Urinary bladder (tissue), 4 donors: ENCODE results near the gene LY6G6C. TPM values are rescaled to one million over a fixed set of nuclear protein-coding genes. Genes with fewer than 3 reads are reported as not detected.

Experiments
- DNase-seq: peaks from one replicate; pipeline ENCODE4 v3.0.0-alpha.2; 2015; ENCODE audit errors: extremely low spot score
- H3K27ac ChIP-seq: one replicate; pipeline ENCODE4 v1.5.1; 2013; ENCODE audit warnings: low read depth, mild to moderate bottlenecking, moderate library complexity
- H3K36me3 ChIP-seq: one replicate; pipeline ENCODE4 v1.6.1; 2013; ENCODE audit warnings: mild to moderate bottlenecking, moderate library complexity; ENCODE audit not compliant: insufficient read depth
- H3K4me1 ChIP-seq: one replicate; pipeline ENCODE4 v1.6.1; 2013; ENCODE audit warnings: mild to moderate bottlenecking, moderate library complexity; ENCODE audit not compliant: insufficient read depth
- H3K4me3 ChIP-seq: one replicate; pipeline ENCODE4 v1.5.1; 2013; ENCODE audit warnings: low read depth, low read length
- WGBS: extraction: QIAGEN DNeasy Blood & Tissue Kit; methylation state at CpG from one replicate; pipeline ENCODE4 v1.1.7; 2013; 5-methylcytosine and 5-hydroxymethylcytosine counted together
- polyA plus RNA-seq: library from polyadenylated mRNA; stranded (reverse); fragments of 200-250 nt; gene quantifications from one replicate; pipeline ENCODE4 v1.2.3, GENCODE V29; 2013
- total RNA-seq: library from RNA; depleted of rRNA; stranded (reverse); fragments of >200 nt; gene quantifications from one replicate; pipeline ENCODE4 v1.2.3, GENCODE V29; 2014
- donor health status: healthy with polysubstance abuse.
- donor health status: healthy.

Gene LY6G6C, protein sequence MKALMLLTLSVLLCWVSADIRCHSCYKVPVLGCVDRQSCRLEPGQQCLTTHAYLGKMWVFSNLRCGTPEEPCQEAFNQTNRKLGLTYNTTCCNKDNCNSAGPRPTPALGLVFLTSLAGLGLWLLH
- total RNA-seq (not detected), polyA plus RNA-seq (not detected)

DNA sequence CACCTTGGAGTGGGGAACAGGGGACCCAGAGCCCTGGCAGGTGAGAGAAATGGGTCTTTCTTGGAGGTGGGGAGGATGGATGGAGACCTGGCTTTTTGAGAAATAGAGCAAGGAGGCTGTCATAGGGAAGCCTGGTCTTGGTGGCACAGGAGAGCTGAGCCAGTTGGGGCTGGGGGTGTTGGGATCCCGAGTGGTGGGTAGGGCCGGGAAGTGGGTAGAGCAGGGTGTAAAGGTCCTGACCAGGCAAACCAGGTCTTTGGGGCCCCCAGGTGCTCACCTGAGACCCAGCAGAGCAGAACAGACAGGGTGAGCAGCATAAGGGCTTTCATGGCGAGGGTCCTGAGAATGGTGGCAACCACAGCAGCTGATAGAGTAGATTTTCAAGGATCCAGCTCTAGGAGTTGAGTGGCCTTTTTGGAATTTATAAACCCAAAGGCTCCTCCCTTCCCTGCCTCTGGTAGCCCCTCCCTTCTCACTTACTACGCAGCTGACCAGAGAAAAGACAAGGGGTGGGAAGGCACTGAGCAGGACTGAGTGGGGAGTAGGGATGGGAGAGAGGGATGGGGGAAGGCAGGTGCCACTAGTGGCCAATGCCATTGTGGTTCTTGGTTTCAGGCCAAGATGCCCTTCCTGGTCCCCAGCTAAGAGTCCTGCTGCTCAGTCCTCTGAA is at the start of gene LY6G6C:
TSS of gene LY6G6C (minus strand) at position 396 of the 670 bp plus-strand sequence. CDS start at position 329, 67 bp downstream.
- 82% methylated on average over 4 of the region's 4 CpGs for WGBS
- no peak within 1 kb of the TSS for H3K4me3 ChIP-seq
- no peak within 1 kb of the TSS for H3K27ac ChIP-seq
- no peaks in the 10 kb centered on the region for H3K4me1 ChIP-seq
- no peak for DNase-seq
- H3K36me3 ChIP-seq, result no peaks in the 10 kb centered on the region

DNA sequence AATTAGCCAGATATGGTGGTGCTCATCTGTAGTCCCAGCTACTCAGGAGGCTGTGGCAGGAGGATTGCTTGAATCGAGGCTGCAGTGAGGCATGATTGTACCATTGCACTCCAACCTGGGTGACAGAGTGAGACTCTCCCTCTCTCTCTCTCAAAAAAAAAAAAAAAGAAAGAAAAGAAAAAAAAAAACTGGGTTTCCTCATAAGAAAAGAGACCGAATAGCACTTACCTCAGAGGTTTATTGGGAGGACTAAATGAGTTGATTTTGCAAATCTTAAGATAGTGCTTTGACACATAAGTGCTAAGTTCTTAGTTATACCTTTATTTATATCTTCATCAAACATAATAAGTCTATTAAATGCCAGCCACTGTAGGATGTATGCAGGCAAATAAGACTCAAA is 49.3 kb upstream of the LY6G6C start:
- DNase-seq, result no peak
- H3K4me1 ChIP-seq, result no peaks in the 10 kb centered on the region
- H3K4me3 ChIP-seq, result no peak overlapping the region
- no peak overlapping the region for H3K27ac ChIP-seq
- WGBS, result 88% methylated on average over 2 of the region's 2 CpGs
- H3K36me3 ChIP-seq, result no peaks in the 10 kb centered on the region

GRCh38 chr6:31769684-31770371 is 48.3 kb upstream of the LY6G6C start:
- no peak for DNase-seq
- 57% methylated on average over 12 of the region's 12 CpGs for WGBS
- Histone ChIP-seq H3K4me1 (no peaks in the 10 kb centered on the region), H3K36me3 (no peaks in the 10 kb centered on the region), H3K4me3 (no peak overlapping the region), H3K27ac (no peak overlapping the region)

GRCh38 chr6:31768363-31769257 is 47.1 kb upstream of the LY6G6C start:
- WGBS, result 91% methylated on average over 18 of the region's 18 CpGs
- Histone ChIP-seq H3K27ac (no peak overlapping the region), H3K4me1 (no peaks in the 10 kb centered on the region), H3K4me3 (no peak overlapping the region), H3K36me3 (no peaks in the 10 kb centered on the region)
- no peak for DNase-seq

DNA sequence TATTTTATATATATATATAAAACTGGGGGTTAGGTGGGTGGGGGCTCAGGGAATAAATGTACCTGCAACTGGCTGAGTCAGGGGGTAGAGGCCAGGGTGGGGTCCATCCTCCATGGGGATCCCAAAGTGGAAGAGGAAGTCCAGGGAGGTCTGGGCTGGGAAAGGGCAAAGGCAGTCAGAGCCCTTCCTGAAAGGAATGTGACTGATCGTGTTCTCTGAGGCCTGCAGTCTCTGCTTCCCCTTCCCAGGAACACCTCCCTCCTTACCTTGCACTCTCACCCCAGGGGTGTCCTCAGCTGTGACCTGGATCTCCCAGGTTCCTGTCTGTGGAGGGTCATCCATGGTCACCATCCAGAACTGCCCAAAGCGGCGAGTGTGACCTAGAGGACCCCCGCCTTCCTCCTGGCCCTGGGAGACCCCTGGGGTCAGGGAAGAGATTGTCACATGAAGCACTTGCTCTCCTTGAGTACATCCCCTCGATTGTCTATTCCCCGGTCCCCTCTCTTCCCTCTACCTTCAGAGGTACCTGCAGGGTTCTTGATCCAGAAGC is 45.6 kb upstream of the LY6G6C start:
- no peak for DNase-seq
- WGBS, result 77% methylated on average over 6 of the region's 6 CpGs
- Histone ChIP-seq H3K4me3 (no peak overlapping the region), H3K36me3 (no peaks in the 10 kb centered on the region), H3K27ac (no peak overlapping the region), H3K4me1 (no peaks in the 10 kb centered on the region)

- DNase-seq, result no peak
- 32% methylated on average over 42 of the region's 42 CpGs for WGBS
- no peaks in the 10 kb centered on the region for H3K36me3 ChIP-seq
- H3K4me1 ChIP-seq, result no peaks in the 10 kb centered on the region
- H3K27ac ChIP-seq, result no peak overlapping the region
- H3K4me3 ChIP-seq, result peak overlapping the region; percentile 2
These were observed 44.6 kb upstream of the LY6G6C start for GRCh38 chr6:31765910-31766794.

GRCh38 chr6:31765559-31765909 is 44.0 kb upstream of the LY6G6C start:
- Histone ChIP-seq H3K36me3 (no peaks in the 10 kb centered on the region), H3K27ac (no peak overlapping the region), H3K4me3 (no peak overlapping the region), H3K4me1 (no peaks in the 10 kb centered on the region)
- 88% methylated on average over 9 of the region's 9 CpGs for WGBS
- no peak for DNase-seq

GRCh38 chr6:31764198-31764597 is 42.7 kb upstream of the LY6G6C start:
- no peaks in the 10 kb centered on the region for H3K36me3 ChIP-seq
- WGBS, result 66% methylated on average over 4 of the region's 4 CpGs

DNA sequence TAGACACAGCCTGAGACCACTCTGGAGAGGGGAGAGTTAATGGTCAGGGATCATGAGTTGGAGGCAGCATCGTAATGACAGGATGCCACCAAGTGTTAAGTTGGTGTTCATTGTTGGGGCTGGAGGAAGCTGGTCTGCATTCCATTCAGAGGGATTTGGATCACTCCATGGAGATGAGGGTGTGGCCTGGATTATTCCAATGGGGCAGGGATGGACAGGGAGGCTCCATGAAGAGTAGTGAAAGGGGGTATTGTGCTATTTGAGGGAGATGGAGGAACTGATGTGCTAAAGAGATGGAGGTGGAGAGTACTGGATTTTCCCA is 42.0 kb upstream of the LY6G6C start:
- WGBS, result 14% methylated on average over 1 of the region's 1 CpG
- no peak for DNase-seq

More at GRCh38 chr6:31764198-31764597, 42.7 kb upstream of the LY6G6C start:
- no peak for DNase-seq
- H3K4me3 ChIP-seq, result no peak overlapping the region
- no peak overlapping the region for H3K27ac ChIP-seq
- H3K4me1 ChIP-seq, result no peaks in the 10 kb centered on the region

DNA sequence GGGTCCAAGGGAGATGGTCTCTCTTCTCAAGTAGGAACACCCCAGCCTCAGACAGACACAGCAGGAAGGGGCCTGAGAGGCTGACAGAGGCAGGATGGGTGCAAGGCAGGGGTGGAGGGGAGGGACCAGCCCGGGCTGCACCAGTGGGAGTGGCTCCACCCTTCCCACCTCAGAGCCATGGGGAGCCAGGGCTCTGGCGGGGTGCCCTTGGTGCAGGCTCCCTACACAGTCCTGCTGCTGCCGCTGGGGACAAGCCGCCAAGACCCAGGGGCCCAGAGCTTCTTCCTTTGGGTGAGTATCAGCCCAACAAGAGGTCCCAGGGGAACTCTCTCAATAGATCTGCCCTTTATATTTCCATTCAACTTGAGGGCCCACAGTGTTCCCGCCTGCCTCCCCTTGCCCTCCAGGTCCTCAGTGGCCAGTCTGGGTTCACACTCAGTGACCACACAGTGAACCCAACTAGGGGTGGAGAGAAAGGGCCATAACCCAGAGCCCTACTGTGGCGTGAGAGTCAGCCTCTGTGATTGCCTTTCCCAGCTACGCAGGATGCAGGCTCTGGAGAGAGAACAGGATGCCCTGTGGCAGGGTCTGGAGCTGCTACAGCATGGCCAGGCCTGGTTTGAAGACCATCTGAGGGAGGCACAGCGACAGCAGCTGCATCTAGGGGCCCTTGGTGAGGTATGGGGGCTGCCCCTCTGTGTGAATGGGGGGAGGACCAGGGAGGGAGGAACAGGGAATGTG is 41.5 kb upstream of the LY6G6C start:
- Histone ChIP-seq H3K4me3 (no peak overlapping the region), H3K27ac (no peak overlapping the region), H3K36me3 (no peaks in the 10 kb centered on the region), H3K4me1 (no peaks in the 10 kb centered on the region)
- no peak for DNase-seq
- 67% methylated on average over 8 of the region's 8 CpGs for WGBS

More for the DNA sequence above, 42.0 kb upstream of the LY6G6C start:
- Histone ChIP-seq H3K27ac (no peak overlapping the region), H3K36me3 (no peaks in the 10 kb centered on the region), H3K4me3 (no peak overlapping the region), H3K4me1 (no peaks in the 10 kb centered on the region)

- H3K27ac ChIP-seq, result no peak within 1 kb of the TSS
- no peaks in the 10 kb centered on the region for H3K36me3 ChIP-seq
- no peak for DNase-seq
- H3K4me1 ChIP-seq, result no peaks in the 10 kb centered on the region
- 70% methylated on average over 4 of the region's 4 CpGs for WGBS
- H3K4me3 ChIP-seq, result no peak within 1 kb of the TSS
These were observed 40.8 kb upstream of the LY6G6C start, which contains the start of gene SAPCD1 for GRCh38 chr6:31762356-31762755. TSS of gene SAPCD1 (plus strand) at chr6:31762656. CDS start at chr6:31763055, 399 bp downstream.

DNA sequence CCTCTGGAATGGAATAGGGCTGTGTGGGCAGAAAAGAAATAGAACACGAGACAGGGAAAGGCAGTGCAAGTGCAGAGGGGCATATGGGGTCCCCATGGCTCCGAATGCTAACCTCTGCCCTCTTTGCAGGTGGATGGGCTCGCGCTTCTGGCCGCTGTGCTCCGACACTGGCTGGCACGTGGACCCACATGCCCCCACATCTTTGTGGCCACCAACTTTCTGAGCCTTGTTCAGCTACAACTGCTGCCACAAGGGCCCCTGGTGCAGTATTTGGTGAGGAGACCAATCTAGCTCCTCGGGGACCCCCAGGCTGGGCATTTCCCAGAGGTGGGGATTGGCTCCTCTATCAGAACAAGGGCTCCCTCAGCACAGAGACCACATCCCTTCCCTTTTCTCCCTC is 39.8 kb upstream of the LY6G6C start:
- no peak for DNase-seq
- no peaks in the 10 kb centered on the region for H3K36me3 ChIP-seq
- H3K4me3 ChIP-seq, result no peak overlapping the region
- WGBS, result 97% methylated on average over 8 of the region's 8 CpGs
- H3K27ac ChIP-seq, result no peak overlapping the region
- no peaks in the 10 kb centered on the region for H3K4me1 ChIP-seq
